ENCODE data around the gene BHLHE41.

Gene BHLHE41

GRCh38 chr12:26124446-26125399, at the start of gene BHLHE41:
Gene BHLHE41, minus strand, starts transcription at chr12:26125037. Its CDS starts 258 bp downstream, at chr12:26124779.
- no peak for DNase-seq (ENCODE audit: low read depth)

- no peak for DNase-seq (ENCODE audit: low read depth)
These were observed 48.2 kb upstream of the BHLHE41 start for GRCh38 chr12:26172946-26173552.

- no peak for DNase-seq (ENCODE audit: low read depth)
These were observed 47.7 kb upstream of the BHLHE41 start for GRCh38 chr12:26172539-26172938.

- no peak for DNase-seq (ENCODE audit: low read depth)
These were observed 47.2 kb upstream of the BHLHE41 start for GRCh38 chr12:26172013-26172412.

- no peak for DNase-seq (ENCODE audit: low read depth)
These were observed 39.3 kb upstream of the BHLHE41 start for GRCh38 chr12:26164118-26164517.

- DNase-seq (ENCODE audit: low read depth): no peak
These were observed 38.1 kb upstream of the BHLHE41 start for GRCh38 chr12:26162905-26163304.

GRCh38 chr12:26162174-26162573, 37.3 kb upstream of the BHLHE41 start:
- no peak for DNase-seq (ENCODE audit: low read depth)

GRCh38 chr12:26158078-26158764, 33.4 kb upstream of the BHLHE41 start:
- DNase-seq (ENCODE audit: low read depth): no peak

- no peak for DNase-seq (ENCODE audit: low read depth)
These were observed 32.2 kb upstream of the BHLHE41 start for GRCh38 chr12:26157001-26157400.

GRCh38 chr12:26156201-26156871, 31.5 kb upstream of the BHLHE41 start:
- DNase-seq (ENCODE audit: low read depth): no peak

- DNase-seq (ENCODE audit: low read depth): no peak
These were observed 28.8 kb upstream of the BHLHE41 start for GRCh38 chr12:26153421-26154154.

- no peak for DNase-seq (ENCODE audit: low read depth)
These were observed 27.8 kb upstream of the BHLHE41 start for GRCh38 chr12:26152507-26153102.

- no peak for DNase-seq (ENCODE audit: low read depth)
These were observed 26.1 kb upstream of the BHLHE41 start for GRCh38 chr12:26150736-26151450.

GRCh38 chr12:26149968-26150500, 25.2 kb upstream of the BHLHE41 start:
- no peak for DNase-seq (ENCODE audit: low read depth)

- DNase-seq (ENCODE audit: low read depth): no peak
These were observed 23.5 kb upstream of the BHLHE41 start for GRCh38 chr12:26148291-26148690.

- no peak for DNase-seq (ENCODE audit: low read depth)
These were observed 18.5 kb upstream of the BHLHE41 start for GRCh38 chr12:26143291-26143690.

- no peak for DNase-seq (ENCODE audit: low read depth)
These were observed 14.0 kb upstream of the BHLHE41 start for GRCh38 chr12:26138860-26139259.

- DNase-seq (ENCODE audit: low read depth): no peak
These were observed 11.9 kb upstream of the BHLHE41 start for GRCh38 chr12:26136688-26137087.

GRCh38 chr12:26135571-26135970, 10.7 kb upstream of the BHLHE41 start:
- DNase-seq (ENCODE audit: low read depth): no peak

GRCh38 chr12:26135010-26135420, 10.2 kb upstream of the BHLHE41 start:
- no peak for DNase-seq (ENCODE audit: low read depth)
